T-cell (primary cell): ENCODE results near the gene FAM151B. TPM values are rescaled to one million over a fixed set of nuclear protein-coding genes. Genes with fewer than 3 reads are reported as not detected.

Experiments
- ATAC-seq, 4 experiments: fragments of 200-7000 bp in 3 of 4; fragments of 150-1000 bp in 1 of 4; cut with Tn5 transposase; replicated peaks in 1 of 4; 1 replicate in 3 of 4; 2 replicates in 1 of 4; pipeline ENCODE4 v1.10.0; 2021; ENCODE audit warnings: moderate library complexity in 3 of 4, mild to moderate bottlenecking in 2 of 4, moderate number of reproducible peaks in 1 of 4
- CTCF ChIA-PET, 2 donors: fragments of 300-600 bp; sonication (Branson Sonifier 250); formaldehyde crosslinking; loops; one replicate each; lab custom pipeline; 2022; ENCODE audit warnings: antibody characterized with exemption in 2 of 2; lab: Charles Lee
- POLR2A ChIA-PET, 2 donors: fragments of 300-600 bp; sonication (Branson Sonifier 250); formaldehyde crosslinking; loops; one replicate each; lab custom pipeline; 2022; ENCODE audit warnings: antibody characterized with exemption in 2 of 2; lab: Charles Lee
- DNase-seq, 35 experiments: peaks; one replicate each; pipeline versions ENCODE4 v3.0.0 to v3.0.0-alpha.2; 2013 to 2023
- H3K27ac ChIP-seq: one replicate; pipeline ENCODE4 v1.5.1; 2013; ENCODE audit warnings: low read length
- H3K27me3 ChIP-seq, 2 experiments: replicated peaks in 1 of 2; 1 replicate in 1 of 2; 2 replicates in 1 of 2; pipeline versions ENCODE4 v1.6.1 to v1.7.0; 2013; ENCODE audit warnings: low read length in 1 of 2, mixed read lengths in 1 of 2; ENCODE audit not compliant: control insufficient read depth in 2 of 2, insufficient read depth in 2 of 2; ENCODE audit errors: extremely low read depth in 1 of 2
- H3K36me3 ChIP-seq, 2 donors: 1 replicate in 1 of 2; 2 replicates in 1 of 2; pipeline versions ENCODE4 v1.6.1 to v1.7.0; 2013; ENCODE audit warnings: low read length in 1 of 2; ENCODE audit not compliant: control insufficient read depth in 2 of 2, insufficient read depth in 1 of 2; ENCODE audit errors: extremely low read depth in 1 of 2
- H3K4me1 ChIP-seq, 2 experiments: 1 replicate in 1 of 2; 2 replicates in 1 of 2; pipeline versions ENCODE4 v1.6.1 to v1.7.0; 2013; ENCODE audit warnings: low read length in 2 of 2, mixed read lengths in 1 of 2; ENCODE audit not compliant: insufficient read depth in 2 of 2, control insufficient read depth in 1 of 2; ENCODE audit errors: extremely low read depth in 1 of 2
- H3K4me3 ChIP-seq, 2 donors: 1 replicate in 1 of 2; 2 replicates in 1 of 2; pipeline versions ENCODE4 v1.5.1 to v1.7.0; 2013; ENCODE audit warnings: mild to moderate bottlenecking in 2 of 2, low read length in 1 of 2, moderate library complexity in 1 of 2; ENCODE audit not compliant: control insufficient read depth in 1 of 2; ENCODE audit errors: extremely low read depth in 1 of 2
- H3K9me3 ChIP-seq: 2 replicates; pipeline ENCODE4 v1.7.0; 2013
- H3K27ac Mint-ChIP-seq, 2 donors: one replicate each; pipeline ENCODE4 v1.8.0; 2020 to 2021; ENCODE audit warnings: mild to moderate bottlenecking in 2 of 2, mixed read lengths in 2 of 2
- H3K27me3 Mint-ChIP-seq, 2 donors: one replicate each; pipeline ENCODE4 v1.8.0; 2021 to 2022; ENCODE audit warnings: mixed read lengths in 2 of 2
- H3K36me3 Mint-ChIP-seq: one replicate; pipeline ENCODE4 v1.8.0; 2021; ENCODE audit warnings: mixed read lengths
- H3K4me1 Mint-ChIP-seq, 3 donors: one replicate each; pipeline ENCODE4 v1.8.0; 2020 to 2022; ENCODE audit warnings: mixed read lengths in 3 of 3, mild to moderate bottlenecking in 1 of 3
- H3K4me3 Mint-ChIP-seq, 3 donors: one replicate each; pipeline ENCODE4 v1.8.0; 2020 to 2022; ENCODE audit warnings: mild to moderate bottlenecking in 3 of 3, mixed read lengths in 3 of 3, moderate library complexity in 3 of 3
- H3K9me3 Mint-ChIP-seq, 3 donors: one replicate each; pipeline ENCODE4 v1.8.0; 2020 to 2022; ENCODE audit warnings: mixed read lengths in 3 of 3
- WGBS: methylation state at CpG from one replicate; pipeline ENCODE4 v1.1.5; 2013; ENCODE audit warnings: missing lambda C conversion rate; ENCODE audit not compliant: insufficient coverage; 5-methylcytosine and 5-hydroxymethylcytosine counted together
- total RNA-seq, 35 experiments: library from RNA in 6 of 35; stranded (reverse) in 6 of 35; fragments of 120-200 nt in 1 of 35; gene quantifications; one replicate each; pipeline versions ENCODE4 v1.2.1 to v1.2.4 and lab custom pipeline; 2013 to 2026

The FAM151B gene
- total RNA-seq, 5 donors from 2014 or later (not counting 1 experiment from before 2014, with no cell fraction given), result 0.30 to 0.53 (median 0.44) TPM; not detected in 1

- Histone ChIP-seq H3K36me3 (no peaks in the 10 kb centered on the region), H3K9me3 (no peaks in the 10 kb centered on the region), H3K27me3 (no peaks in the 10 kb centered on the region), H3K27ac (no peak overlapping the region), H3K4me3 (no peak overlapping the region), H3K4me1 (no peaks in the 10 kb centered on the region)
- Mint-ChIP-seq H3K4me1 (no peaks in the 10 kb centered on the region), H3K9me3 (peaks cover 0 to 14% (median 12%) of the 10 kb centered on the region in 3 donors), H3K27me3 (no peaks in the 10 kb centered on the region), H3K4me3 (no peak overlapping the region), H3K27ac (no peak overlapping the region), H3K36me3 (peaks cover 31% of the 10 kb centered on the region)
- DNase-seq (peak in 14 of 35 experiments; percentile 2 to 50 (median 8)), ATAC-seq (peak in 3 of 4 experiments; percentile 58 to 63 (median 59))
- 100% methylated on average over 1 of the region's 3 CpGs for WGBS
- POLR2A ChIA-PET, result no interaction called here
- CTCF ChIA-PET, result interaction anchor here in 1 of 2 donors (0.6 to 1.4 kb wide), 6 partner anchors 12 to 818 kb away, joined by 3 to 4 read pairs (median 3); no protein-coding TSS in a partner anchor
Measured at GRCh38 chr5:80481019-80481893, 6.6 kb upstream of the FAM151B start.

GRCh38 chr5:80482578-80482977, 5.3 kb upstream of the FAM151B start:
- Mint-ChIP-seq H3K36me3 (peaks cover 28% of the 10 kb centered on the region), H3K4me1 (peaks cover 8 to 11% (median 11%) of the 10 kb centered on the region in 3 donors), H3K27me3 (peaks cover 0 to 8% of the 10 kb centered on the region in 2 donors), H3K4me3 (no peak overlapping the region), H3K9me3 (peaks cover 0 to 14% (median 12%) of the 10 kb centered on the region in 3 donors), H3K27ac (no peak overlapping the region)
- H3K4me1 ChIP-seq, result peaks cover 3 to 5% of the 10 kb centered on the region in 2 experiments
- DNase-seq (no peak), ATAC-seq (no peak)
- H3K27ac ChIP-seq, result no peak overlapping the region
- no peak overlapping the region for H3K4me3 ChIP-seq
- no peaks in the 10 kb centered on the region for H3K36me3 ChIP-seq
- H3K9me3 ChIP-seq, result no peaks in the 10 kb centered on the region
- 96% methylated on average over 3 of the region's 4 CpGs for WGBS
- ChIA-PET POLR2A (no interaction called here), CTCF (interaction anchor here in 1 of 2 donors (1.4 kb wide), 1 partner anchor 190 kb away, joined by 4 read pairs; no protein-coding TSS in a partner anchor)
- peaks cover 0 to 5% of the 10 kb centered on the region in 2 experiments for H3K27me3 ChIP-seq

GRCh38 chr5:80483636-80484232, 4.2 kb upstream of the FAM151B start:
- H3K4me3 ChIP-seq, result no peak overlapping the region
- ATAC-seq (no peak), DNase-seq (no peak)
- H3K9me3 ChIP-seq, result no peaks in the 10 kb centered on the region
- Mint-ChIP-seq H3K4me3 (no peak overlapping the region), H3K36me3 (peaks cover 25% of the 10 kb centered on the region), H3K4me1 (peaks cover 15 to 20% (median 16%) of the 10 kb centered on the region in 3 donors), H3K27ac (no peak overlapping the region), H3K9me3 (peaks cover 0 to 14% (median 12%) of the 10 kb centered on the region in 3 donors), H3K27me3 (peaks cover 0 to 8% of the 10 kb centered on the region in 2 donors)
- POLR2A ChIA-PET, result no interaction called here
- WGBS, result no CpG with 5 or more reads among the region's 3 CpGs
- H3K27ac ChIP-seq, result no peak overlapping the region
- no peaks in the 10 kb centered on the region for H3K36me3 ChIP-seq
- CTCF ChIA-PET, result no interaction called here
- peaks cover 0 to 11% of the 10 kb centered on the region in 2 experiments for H3K27me3 ChIP-seq
- peaks cover 3 to 14% of the 10 kb centered on the region in 2 experiments for H3K4me1 ChIP-seq

- no peak overlapping the region for H3K27ac Mint-ChIP-seq
- peaks cover 0 to 20% of the 10 kb centered on the region in 2 experiments for H3K27me3 ChIP-seq
- peak overlapping the region; percentile 48 to 67 for H3K4me3 ChIP-seq
- H3K9me3 ChIP-seq, result no peaks in the 10 kb centered on the region
- POLR2A ChIA-PET, result no interaction called here
- H3K4me1 Mint-ChIP-seq, result peaks cover 16 to 23% (median 19%) of the 10 kb centered on the region in 3 donors
- H3K36me3 Mint-ChIP-seq, result peaks cover 1% of the 10 kb centered on the region
- H3K4me1 ChIP-seq, result peaks cover 3 to 14% of the 10 kb centered on the region in 2 experiments
- H3K36me3 ChIP-seq, result no peaks in the 10 kb centered on the region
- peak overlapping the region; percentile 70 to 77 (median 73) for H3K4me3 Mint-ChIP-seq
- peaks cover 0 to 15% of the 10 kb centered on the region in 2 donors for H3K27me3 Mint-ChIP-seq
- ATAC-seq, result no peak
- CTCF ChIA-PET, result no interaction called here
- peaks cover 0 to 9% (median 8%) of the 10 kb centered on the region in 3 donors for H3K9me3 Mint-ChIP-seq
- DNase-seq, result no peak
- 79% methylated on average over 15 of the region's 18 CpGs for WGBS
- H3K27ac ChIP-seq, result no peak overlapping the region
Measured at GRCh38 chr5:80487444-80487828, 464 bp upstream of the FAM151B start.

- H3K4me3 Mint-ChIP-seq, result no peak overlapping the region
- 74% methylated on average over 3 of the region's 3 CpGs for WGBS
Measured at GRCh38 chr5:80491296-80491695, 3.4 kb downstream of the FAM151B start.

GRCh38 chr5:80492741-80493140, 4.8 kb downstream of the FAM151B start:
- Mint-ChIP-seq H3K27me3 (peaks cover 4 to 7% of the 10 kb centered on the region in 2 donors), H3K36me3 (no peaks in the 10 kb centered on the region)
- CTCF ChIA-PET, result interaction anchor here in 1 of 2 donors (0.9 kb wide), 1 partner anchor 11 kb away, joined by 3 read pairs; no protein-coding TSS in a partner anchor

More at GRCh38 chr5:80491296-80491695, 3.4 kb downstream of the FAM151B start:
- no peaks in the 10 kb centered on the region for H3K36me3 ChIP-seq
- DNase-seq (no peak), ATAC-seq (no peak)
- H3K27ac ChIP-seq, result no peak overlapping the region
- Mint-ChIP-seq H3K4me1 (peaks cover 16 to 23% (median 19%) of the 10 kb centered on the region in 3 donors), H3K27ac (no peak overlapping the region), H3K9me3 (no peaks in the 10 kb centered on the region), H3K27me3 (peaks cover under 1 to 15% of the 10 kb centered on the region in 2 donors), H3K36me3 (no peaks in the 10 kb centered on the region)
- no peak overlapping the region for H3K4me3 ChIP-seq
- peaks cover 3 to 14% of the 10 kb centered on the region in 2 experiments for H3K4me1 ChIP-seq
- H3K9me3 ChIP-seq, result no peaks in the 10 kb centered on the region
- POLR2A ChIA-PET, result no interaction called here
- H3K27me3 ChIP-seq, result peaks cover 0 to 20% of the 10 kb centered on the region in 2 experiments
- CTCF ChIA-PET, result no interaction called here

More at GRCh38 chr5:80492741-80493140, 4.8 kb downstream of the FAM151B start:
- POLR2A ChIA-PET, result no interaction called here
- Histone ChIP-seq H3K27ac (no peak overlapping the region), H3K4me3 (no peak overlapping the region), H3K36me3 (no peaks in the 10 kb centered on the region), H3K27me3 (peaks cover 0 to 20% of the 10 kb centered on the region in 2 experiments), H3K4me1 (peaks cover 0 to 7% of the 10 kb centered on the region in 2 experiments), H3K9me3 (no peaks in the 10 kb centered on the region)
- ATAC-seq (no peak), DNase-seq (no peak)
- Mint-ChIP-seq H3K4me3 (no peak overlapping the region), H3K9me3 (no peaks in the 10 kb centered on the region), H3K4me1 (peaks cover 5 to 10% (median 9%) of the 10 kb centered on the region in 3 donors), H3K27ac (no peak overlapping the region)
- WGBS, result no CpG with 5 or more reads among the region's 3 CpGs
